OCI-LY7 (cell line): ENCODE results near the gene CAV3.

ENCODE experiments used
- EZH2phosphoT487 ChIP-seq: fragments of 200-600 bp; sonication (generic); IDR thresholded peaks from 2 replicates; pipeline ENCODE4 v1.6.1; 2018; ENCODE audit warnings: low read depth, borderline replicate concordance, mild to moderate bottlenecking, mixed run types, antibody characterized with exemption, low read length, moderate library complexity, mixed read lengths
- TF ChIP-seq, protein P1 (sequence below): fragments of 200-600 bp; sonication (generic); conservative IDR thresholded peaks from 2 replicates; pipeline ENCODE4 v1.5.1; 2014; ENCODE audit warnings: mild to moderate bottlenecking, antibody characterized with exemption, low read length, moderate library complexity, mixed read lengths

GRCh38 chr3:8794247-8794646 lies 60.6 kb downstream of the CAV3 start:
- TF ChIP-seq, protein P1, sequence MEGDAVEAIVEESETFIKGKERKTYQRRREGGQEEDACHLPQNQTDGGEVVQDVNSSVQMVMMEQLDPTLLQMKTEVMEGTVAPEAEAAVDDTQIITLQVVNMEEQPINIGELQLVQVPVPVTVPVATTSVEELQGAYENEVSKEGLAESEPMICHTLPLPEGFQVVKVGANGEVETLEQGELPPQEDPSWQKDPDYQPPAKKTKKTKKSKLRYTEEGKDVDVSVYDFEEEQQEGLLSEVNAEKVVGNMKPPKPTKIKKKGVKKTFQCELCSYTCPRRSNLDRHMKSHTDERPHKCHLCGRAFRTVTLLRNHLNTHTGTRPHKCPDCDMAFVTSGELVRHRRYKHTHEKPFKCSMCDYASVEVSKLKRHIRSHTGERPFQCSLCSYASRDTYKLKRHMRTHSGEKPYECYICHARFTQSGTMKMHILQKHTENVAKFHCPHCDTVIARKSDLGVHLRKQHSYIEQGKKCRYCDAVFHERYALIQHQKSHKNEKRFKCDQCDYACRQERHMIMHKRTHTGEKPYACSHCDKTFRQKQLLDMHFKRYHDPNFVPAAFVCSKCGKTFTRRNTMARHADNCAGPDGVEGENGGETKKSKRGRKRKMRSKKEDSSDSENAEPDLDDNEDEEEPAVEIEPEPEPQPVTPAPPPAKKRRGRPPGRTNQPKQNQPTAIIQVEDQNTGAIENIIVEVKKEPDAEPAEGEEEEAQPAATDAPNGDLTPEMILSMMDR = no peak
- TF ChIP-seq EZH2phosphoT487 = no peak
